ENCODE measurements around the gene ANKRD39.
"Not testable (repeated sequence)": the region's sequence is repeated elsewhere in the genome, so short reads cannot be mapped to it uniquely, and the experiment has no call there.

ANKRD39 gene

DNA sequence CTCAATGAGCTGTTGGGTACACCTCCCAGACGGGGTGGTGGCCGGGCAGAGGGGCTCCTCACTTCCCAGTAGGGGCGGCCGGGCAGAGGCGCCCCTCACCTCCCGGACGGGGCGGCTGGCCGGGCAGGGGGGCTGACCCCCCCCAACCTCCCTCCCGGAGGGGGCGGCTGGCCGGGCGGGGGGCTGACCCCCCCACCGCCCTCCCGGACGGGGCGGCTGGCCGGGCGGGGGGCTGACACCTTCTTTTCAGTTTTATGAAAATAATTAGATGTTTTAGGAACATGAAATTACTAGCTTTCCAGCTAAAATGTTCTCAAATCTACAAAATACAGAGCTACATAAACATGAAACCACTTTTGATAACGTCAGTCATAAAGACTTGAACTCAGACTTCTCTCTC is 51.9 kb downstream of the ANKRD39 start:
- not testable (repeated sequence) for DNase-seq

- DNase-seq = no peak
Measured at GRCh38 chr2:96804986-96805385, 52.8 kb downstream of the ANKRD39 start.

- no peak for DNase-seq
Measured at GRCh38 chr2:96802721-96803120, 55.1 kb downstream of the ANKRD39 start.

GRCh38 chr2:96801786-96802595 is 55.8 kb downstream of the ANKRD39 start:
- no peak for DNase-seq

DNA sequence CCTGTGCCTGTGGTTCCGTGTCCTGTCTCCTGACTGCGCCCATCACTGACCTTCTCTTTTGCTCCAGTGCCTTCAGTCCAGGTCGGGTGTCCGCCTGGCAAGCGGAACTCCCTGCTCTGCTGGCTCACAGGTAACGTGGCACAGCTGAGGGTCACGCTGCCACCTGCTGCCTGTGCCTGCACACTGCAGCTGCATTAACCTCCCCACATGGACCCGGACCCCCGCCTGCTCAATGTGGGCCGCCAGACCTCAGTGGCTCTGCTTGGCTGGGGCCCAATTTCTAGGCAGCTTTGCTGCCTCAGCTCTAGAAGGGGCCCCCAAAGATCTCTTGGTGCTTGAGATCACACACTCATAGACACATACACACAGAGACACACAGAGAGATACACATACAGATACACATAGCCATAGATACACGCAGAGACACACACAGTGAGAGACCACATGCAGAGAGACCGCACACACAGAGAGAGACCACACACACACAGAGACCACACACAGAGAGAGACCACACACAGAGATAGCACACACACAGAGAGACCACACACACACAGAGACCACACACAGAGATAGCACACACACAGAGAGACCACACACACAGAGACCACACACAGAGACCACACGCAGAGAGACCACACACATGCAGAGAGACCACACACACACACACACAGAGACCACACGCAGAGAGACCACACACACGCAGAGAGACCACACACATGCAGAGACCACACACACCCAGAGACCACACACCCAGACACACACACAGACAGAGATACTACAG is 56.6 kb downstream of the ANKRD39 start:
- DNase-seq = peak; percentile 7

DNA sequence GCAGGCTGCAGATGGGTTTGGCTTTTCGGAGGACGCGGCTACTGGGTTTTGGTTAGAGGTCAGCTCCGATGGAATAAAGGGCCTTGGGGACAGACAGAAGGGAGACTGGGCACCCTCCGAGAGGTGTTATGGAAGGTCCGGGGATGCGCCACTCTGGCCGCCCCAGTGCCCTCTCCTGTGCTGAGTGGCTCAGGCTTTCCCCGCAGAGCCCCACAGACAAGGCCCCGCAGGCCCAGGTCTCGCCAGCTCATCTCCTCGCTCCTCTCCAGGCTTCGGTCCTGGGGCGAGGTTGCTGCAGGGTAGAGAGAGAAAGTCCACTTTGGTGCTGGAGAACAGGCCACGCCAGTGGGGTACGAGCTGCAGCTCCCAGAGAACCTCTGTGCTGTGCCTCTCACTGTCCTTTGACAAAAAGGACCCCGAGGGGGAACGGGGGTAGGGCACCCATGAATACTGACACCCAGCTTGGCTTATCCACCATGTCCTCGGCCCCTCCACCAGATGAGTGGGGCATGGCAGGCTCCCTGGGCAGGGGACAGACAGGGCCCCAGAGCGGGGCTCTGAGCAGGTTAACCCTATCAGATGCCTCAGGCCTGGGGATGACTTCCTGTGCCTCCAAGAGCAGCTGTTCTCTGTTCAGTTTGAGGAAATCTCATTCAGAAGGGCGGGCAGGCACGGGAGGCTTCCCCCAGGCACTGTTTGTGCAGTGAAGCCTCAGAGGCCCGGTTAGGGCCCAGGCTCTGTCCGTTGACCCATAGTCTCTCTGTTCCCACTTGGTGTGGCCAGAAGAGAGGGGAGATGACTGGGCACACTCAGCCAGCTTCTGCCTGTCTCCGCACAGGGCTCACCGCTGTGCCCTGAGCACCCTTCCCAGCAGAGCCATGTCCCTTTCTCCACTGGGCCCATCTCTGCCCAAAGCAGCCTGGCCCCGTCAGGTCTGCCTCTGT is 57.5 kb downstream of the ANKRD39 start:
- DNase-seq = no peak

- no peak for DNase-seq
Measured at GRCh38 chr2:96799623-96799935, 58.2 kb downstream of the ANKRD39 start.

DNA sequence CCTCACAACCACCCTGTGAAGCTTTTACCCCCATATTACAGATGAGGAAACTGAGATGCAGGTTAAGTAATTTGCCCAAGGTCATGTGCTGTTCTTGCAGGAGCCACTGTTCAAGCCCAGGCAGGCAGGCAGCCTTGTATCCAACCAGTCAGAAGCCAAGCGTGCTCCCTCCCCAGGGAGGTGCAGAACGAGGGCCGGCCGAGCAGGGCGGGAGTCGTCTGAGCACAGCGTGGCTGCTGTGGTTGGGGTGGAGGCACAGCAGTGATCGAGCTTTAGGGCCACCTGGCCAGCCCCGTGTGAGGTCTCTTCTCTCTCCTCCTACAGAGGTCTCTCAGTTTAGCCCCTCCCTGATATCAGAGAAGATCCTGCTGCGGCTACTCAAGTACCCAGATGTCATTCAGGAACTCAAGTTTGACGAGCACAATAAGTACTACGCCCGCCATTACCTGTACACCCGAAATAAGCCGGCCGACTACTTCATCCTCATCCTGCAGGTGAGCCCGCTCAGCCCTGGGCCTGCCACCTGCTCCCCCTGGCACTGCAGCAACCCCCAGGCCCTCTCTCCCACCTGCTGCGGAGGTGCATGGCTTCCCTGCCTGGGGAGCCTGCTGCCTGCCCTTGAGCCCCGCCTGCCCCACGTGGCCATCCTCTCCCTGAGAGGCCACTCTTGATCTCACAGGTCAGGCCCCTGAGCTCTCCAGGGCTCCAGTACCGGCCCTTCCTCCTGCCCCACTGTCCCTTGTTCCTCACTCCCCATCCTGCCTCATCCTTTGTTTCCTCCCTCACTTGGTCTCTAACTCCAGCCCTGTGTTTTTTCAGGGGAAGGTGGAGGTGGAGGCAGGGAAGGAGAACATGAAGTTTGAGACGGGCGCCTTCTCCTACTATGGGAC is 58.8 kb downstream of the ANKRD39 start:
- no peak for DNase-seq

Data from NCI-H526 treated with DMSO at 0.1 percent for 48 hours (cell line).